Activated CD4-positive, CD25-positive, alpha-beta regulatory T cell treated with anti-CD3 and anti-CD28 coated beads, Interleukin-2, amount 50 U/mL, for 72 hours (primary cell): ENCODE results near the gene TXNDC8.
"Not testable (repeated sequence)": the region's sequence is repeated elsewhere in the genome, so short reads cannot be mapped to it uniquely, and the experiment has no call there.

Experiments
- DNase-seq: peaks from one replicate; pipeline ENCODE4 v3.0.0; 2021

Gene TXNDC8

DNA sequence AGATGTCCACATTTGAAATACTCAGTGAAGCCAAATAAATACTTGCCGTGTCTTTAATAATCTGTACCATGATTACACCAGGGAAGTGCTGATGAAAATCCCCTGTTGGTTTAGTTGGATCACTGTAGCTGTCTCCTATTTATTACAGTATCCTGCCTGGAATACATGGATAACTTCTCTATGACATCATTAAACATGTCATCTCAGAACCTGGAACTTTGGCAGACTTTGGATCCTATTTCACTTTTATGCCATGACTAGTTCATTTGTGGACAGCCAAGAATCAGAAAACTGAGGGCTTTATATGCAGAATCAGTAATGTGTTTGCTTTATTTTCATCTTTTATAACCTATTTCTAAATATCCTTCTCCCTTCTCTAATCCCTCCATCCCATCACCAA lies at the start of gene TXNDC8:
Gene TXNDC8 (minus strand): TSS at position 137 of the 400 bp plus-strand sequence.
- no peak for DNase-seq

- no peak for DNase-seq
These were observed 45.8 kb upstream of the TXNDC8 start for GRCh38 chr9:110383491-110383890.

- no peak for DNase-seq
These were observed 45.1 kb upstream of the TXNDC8 start for GRCh38 chr9:110382731-110383130.

DNA sequence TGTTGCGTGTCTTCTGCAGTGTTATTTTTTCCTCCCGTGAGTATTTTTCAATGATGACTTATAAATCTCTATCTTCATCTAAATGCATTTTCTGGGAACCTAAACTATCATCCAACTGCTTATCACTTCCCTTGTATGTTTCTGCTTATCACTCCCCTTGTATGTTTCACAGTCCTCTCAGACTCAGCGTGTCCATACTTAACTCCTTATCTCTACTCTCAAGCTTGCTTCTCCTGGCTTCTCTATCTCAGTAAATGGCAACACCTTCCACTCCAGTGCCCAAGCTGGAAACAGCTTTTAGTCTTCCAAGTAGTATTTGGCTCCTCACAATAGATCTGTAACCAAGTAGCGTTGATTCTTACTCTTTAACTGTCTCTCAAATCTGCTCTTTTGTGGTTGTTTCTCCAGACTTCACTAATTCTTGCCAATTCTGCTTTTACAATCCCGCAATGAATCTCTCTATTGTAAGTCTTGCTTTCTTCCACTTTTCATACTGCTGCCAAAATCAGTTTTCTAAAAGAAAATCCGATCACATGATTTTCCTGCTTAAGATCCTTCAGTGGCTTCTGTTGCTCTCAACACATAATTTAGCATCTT lies 33.8 kb upstream of the TXNDC8 start:
- no peak for DNase-seq

DNA sequence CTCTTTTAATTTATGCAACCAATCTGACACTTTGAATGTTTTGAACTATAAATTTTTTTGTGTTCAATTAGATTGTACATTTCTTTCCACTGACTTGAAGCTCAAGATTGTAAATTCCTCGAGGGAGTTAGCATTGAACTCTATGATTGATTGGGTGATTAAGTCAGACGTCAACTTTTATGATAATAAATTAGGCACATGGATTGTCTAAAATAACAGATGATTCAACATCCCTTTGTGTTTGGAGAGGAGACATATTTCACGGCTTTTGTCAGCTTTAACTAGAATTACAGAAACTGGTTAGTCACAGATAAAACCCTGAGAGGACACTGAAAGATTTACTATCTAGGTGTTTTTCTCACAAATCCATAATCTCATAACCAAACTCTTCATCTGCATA lies 32.7 kb upstream of the TXNDC8 start:
- DNase-seq, result no peak

- no peak for DNase-seq
These were observed 26.8 kb upstream of the TXNDC8 start for GRCh38 chr9:110364451-110364850.

- not testable (repeated sequence) for DNase-seq
These were observed 21.3 kb upstream of the TXNDC8 start for GRCh38 chr9:110358992-110359391.

- no peak for DNase-seq
These were observed 19.8 kb upstream of the TXNDC8 start for GRCh38 chr9:110357505-110357904.

- no peak for DNase-seq
These were observed 19.2 kb upstream of the TXNDC8 start for GRCh38 chr9:110356639-110357395.

DNA sequence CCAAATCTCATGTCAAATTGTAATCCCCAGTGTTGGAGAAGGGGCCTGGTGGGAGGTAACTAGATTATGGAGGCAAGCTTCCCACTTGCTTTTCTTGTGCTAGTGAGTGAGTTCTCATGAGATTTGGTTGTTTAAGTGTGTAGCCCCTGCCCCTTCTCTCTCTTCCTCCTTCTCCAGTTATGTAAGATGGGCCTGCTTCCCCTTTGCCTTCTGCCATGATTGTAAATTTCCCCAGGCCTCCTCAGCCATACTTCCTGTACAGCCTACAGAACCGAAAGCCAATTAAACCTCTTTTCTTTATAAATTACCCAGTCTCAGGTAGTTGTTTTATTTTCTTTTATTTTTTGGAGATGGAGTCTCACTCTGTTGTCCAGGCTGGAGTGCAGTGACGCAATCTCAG lies 18.2 kb upstream of the TXNDC8 start:
- DNase-seq, result no peak

DNA sequence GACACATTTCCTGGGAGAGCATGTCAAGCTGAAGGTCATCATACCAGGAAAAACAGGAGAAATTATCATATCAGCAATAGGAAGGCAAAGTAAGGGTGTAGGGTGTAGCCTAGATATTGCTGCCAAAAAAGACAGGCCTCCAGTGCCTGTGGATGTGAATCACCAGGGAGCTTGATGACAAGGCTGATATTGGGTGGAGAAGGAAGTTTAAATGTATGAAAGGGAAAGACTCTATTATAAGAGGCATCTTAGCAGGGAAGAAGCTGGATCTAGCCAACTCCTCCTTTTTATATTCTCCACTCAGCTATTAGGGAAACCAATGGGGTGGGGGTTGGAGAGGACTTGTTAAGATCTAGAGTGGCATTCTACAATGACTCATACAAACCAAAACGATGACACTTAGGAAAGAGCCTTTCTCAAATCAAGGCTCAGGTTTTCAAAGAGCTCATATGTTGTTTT lies 13.4 kb upstream of the TXNDC8 start:
- no peak for DNase-seq

GRCh38 chr9:110346325-110346724 lies 8.7 kb upstream of the TXNDC8 start:
- no peak for DNase-seq

DNA sequence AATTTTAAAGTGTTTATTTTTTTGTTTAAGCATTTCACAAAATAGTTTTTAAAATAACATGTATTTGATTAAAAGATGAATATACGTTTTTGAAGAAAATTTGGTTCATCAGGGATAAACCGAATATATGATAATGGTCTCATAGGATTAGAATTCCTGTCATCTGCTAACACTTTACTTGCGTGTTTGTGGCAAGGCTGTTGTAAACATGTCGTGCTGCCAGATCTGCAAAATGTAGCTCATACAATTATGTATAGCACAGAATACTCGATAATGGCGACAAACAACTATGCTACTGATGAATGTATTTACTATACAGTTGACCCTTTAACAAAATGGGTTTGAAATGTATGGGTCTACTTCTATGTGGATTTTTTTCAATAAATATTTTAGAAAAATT lies 7.2 kb upstream of the TXNDC8 start:
- no peak for DNase-seq

DNA sequence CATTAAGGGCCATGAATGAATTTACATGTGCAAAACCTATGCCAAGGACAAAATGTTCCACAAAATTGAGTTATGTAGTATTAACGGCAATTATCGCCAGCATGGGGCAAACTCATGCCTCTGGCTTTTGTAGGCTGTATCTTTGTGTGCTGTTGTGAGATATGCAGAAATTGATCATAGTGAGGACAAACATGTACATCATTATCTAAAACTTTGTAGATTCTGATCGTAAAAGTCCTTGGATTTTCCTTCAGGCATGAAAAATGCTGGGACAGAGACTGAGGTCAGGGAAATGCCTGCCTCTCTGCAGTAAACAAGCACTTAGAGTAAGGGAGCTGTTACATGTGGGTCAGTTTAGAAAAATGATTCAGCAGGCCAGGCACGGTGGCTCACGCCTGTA lies 5.9 kb upstream of the TXNDC8 start:
- no peak for DNase-seq

DNA sequence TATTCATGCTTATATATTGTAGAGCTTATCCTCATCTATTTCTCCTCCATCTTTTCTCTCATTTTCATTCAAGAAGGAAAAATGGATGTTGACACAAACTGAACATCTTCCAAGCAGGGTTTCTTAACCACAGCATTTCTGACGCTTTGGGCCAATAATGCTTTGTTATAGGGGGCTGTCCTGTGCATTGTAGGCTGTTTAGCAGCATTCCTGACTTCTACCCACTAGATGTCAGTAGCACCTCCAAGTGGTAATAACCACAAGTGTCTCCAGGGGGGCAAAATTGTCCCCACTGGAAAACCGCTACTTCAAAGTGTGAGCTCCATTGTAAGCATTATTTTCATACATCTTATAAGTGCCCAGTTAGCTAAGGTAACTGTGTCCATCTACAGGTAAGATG lies 2.6 kb upstream of the TXNDC8 start:
- no peak for DNase-seq

- no peak for DNase-seq
These were observed 480 bp upstream of the TXNDC8 start for GRCh38 chr9:110338143-110338542.

DNA sequence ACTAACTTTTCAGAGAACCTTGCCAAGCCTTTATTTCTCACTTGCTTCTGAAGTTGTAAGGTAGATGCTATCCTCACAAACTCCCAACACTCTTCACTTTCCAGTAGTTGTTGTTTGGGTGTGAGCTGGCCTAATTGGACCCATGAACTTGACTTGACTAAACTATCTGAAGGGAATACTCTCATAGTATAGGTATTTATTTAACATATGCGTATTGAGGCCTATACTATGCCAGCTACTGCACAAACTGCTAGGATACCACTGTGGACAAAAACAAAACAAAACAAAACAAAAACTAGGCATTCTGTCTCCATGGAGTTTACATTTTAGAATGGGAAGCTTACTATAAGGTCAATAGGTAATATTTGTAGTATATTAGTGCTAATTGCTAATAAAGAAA lies 1.3 kb downstream of the TXNDC8 start:
- no peak for DNase-seq

DNA sequence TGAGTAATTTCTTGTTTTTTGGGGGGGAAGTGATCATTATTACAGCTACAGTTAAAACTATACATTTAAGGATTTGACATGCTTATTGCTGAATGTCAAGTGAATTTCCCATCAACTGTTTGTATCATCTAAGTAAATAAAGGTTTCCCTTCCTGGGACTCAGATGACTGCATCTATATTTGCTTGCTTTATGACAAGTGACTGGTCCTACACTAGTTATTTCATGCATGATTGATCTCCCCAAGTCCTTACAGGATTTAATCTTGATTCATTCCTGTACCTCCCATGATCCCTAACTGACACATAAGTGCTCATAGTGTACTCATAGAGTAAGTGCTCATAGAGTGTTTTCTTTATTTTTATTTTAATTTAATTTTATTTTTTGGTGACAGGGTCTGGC lies 2.8 kb downstream of the TXNDC8 start:
- DNase-seq, result no peak

GRCh38 chr9:110334183-110334582 lies 3.5 kb downstream of the TXNDC8 start:
- no peak for DNase-seq

DNA sequence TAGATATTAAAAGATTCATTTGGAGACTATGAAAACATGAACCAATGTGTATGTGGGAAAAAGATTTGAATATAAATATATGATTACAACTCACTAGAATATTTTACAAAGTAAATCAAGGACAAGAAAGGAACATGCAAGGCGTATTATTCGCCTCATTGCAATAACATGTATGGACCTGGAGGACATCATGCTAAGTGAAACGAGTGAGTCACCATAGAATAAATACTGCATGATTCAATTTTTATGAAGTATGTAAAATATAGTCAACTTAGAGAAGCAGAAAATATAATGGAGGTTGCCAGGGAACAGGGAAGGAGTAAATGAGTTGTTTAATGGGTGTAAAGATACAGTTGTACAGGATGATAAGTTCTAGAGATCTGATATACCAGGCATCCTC lies 4.9 kb downstream of the TXNDC8 start:
- no peak for DNase-seq

DNA sequence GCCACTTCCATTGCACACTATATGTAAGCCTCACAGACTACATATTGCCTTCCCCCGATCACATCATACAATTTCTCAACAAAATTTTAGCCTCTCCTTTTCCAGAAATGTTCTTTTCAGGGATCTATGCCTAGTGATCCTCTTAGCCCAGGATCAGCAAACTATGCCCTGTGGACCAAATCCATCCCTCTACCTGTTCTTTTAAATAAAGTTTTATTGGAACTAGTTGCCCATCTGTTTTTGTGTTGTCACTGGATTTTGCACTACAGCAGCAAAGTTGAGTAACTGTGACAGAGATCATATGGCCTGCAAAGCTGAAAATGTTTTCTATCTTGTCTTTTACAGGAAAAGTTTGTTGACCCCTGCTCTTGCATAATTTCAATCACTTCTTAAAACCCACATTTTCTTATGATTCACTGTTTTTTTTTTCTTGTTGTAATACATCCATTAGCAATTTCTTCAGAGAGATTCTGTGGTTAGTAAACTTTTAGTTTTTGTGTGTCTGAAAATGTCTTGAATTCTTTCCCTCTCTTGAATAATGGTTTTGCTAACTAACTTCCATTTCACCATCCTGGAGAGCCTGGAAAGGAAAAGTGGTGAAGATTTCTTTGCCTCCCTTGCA lies 7.1 kb downstream of the TXNDC8 start:
- no peak for DNase-seq

DNA sequence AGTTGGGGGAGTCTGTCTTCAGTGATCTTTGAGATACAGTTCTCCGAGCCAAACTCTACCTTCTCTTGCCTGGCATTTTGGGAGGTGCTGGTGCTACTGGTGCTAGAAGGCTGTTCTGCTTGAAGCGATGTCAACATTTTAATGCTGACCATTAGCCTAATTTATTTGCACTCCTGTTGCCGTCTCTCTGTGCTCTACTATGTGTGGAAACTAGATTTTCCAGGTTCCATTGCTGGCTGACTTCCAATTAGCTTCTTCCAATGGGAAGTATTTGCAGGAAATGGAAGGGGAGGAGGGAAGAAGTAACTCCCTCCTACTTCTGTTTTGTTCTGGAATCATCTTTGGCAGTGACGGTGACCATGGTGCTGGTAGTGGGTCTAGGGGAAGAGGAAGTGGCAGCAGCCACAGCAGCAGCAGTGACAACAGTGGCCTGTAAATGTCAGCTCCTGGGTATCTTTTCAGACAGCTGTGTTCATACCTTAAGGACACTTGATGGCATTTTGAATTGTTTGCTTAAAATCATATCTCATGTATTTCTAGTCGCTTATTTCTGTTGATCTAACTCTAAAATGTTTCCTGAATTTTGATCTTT lies 7.9 kb downstream of the TXNDC8 start:
- no peak for DNase-seq

GRCh38 chr9:110328763-110329162 lies 8.9 kb downstream of the TXNDC8 start:
- no peak for DNase-seq

DNA sequence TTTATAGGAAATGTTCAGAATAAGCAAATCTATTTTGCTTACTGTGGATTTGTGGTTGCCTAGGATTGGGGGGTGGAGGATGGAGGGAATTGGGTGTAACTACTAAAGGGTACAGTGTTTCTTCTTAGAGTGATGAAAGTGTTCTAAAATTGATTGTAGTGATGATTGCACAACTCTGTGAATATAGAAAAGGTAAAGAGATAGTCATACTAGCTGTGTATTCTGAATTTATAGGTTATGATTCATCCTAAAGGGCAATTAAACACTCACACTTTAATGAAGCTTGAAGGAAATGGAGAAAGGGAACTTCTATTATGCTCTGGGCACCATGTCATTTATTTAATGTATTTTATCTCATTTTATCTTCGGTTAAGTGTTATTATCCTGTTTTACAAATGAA lies 9.9 kb downstream of the TXNDC8 start:
- no peak for DNase-seq
